Trophoblast cell (in vitro differentiated cells and primary cell): Measurements from ENCODE around the gene CYP27B1.

Experiments
- DNase-seq, 2 donors: peaks; one replicate each; pipeline ENCODE4 v3.0.0-alpha.2; 2016
- H2AFZ ChIP-seq: 2 replicates; pipeline ENCODE4 v1.6.1; 2013; ENCODE audit warnings: low read length, moderate library complexity, mild to moderate bottlenecking; ENCODE audit not compliant: insufficient read depth, poor library complexity
- H2AK5ac ChIP-seq: 2 replicates; pipeline ENCODE4 v1.6.1; 2013; ENCODE audit warnings: mild to moderate bottlenecking, low read length
- H2BK120ac ChIP-seq: 2 replicates; pipeline ENCODE4 v1.6.1; 2013; ENCODE audit warnings: low read length, mild to moderate bottlenecking, moderate library complexity; ENCODE audit not compliant: insufficient read depth, poor library complexity
- H2BK12ac ChIP-seq: 2 replicates; pipeline ENCODE4 v1.6.1; 2013; ENCODE audit warnings: mild to moderate bottlenecking, low read length, moderate library complexity
- H2BK5ac ChIP-seq: 2 replicates; pipeline ENCODE4 v1.6.1; 2013; ENCODE audit warnings: low read length, low read depth, moderate library complexity, mild to moderate bottlenecking; ENCODE audit not compliant: poor library complexity
- H3K14ac ChIP-seq: 2 replicates; pipeline ENCODE4 v1.6.1; 2013; ENCODE audit warnings: mild to moderate bottlenecking, low read length
- H3K18ac ChIP-seq: 2 replicates; pipeline ENCODE4 v1.6.1; 2013; ENCODE audit warnings: mild to moderate bottlenecking, low read length
- H3K23ac ChIP-seq: 2 replicates; pipeline ENCODE4 v1.6.1; 2013; ENCODE audit warnings: low read length
- H3K27ac ChIP-seq: 2 replicates; pipeline ENCODE4 v1.5.1; 2013; ENCODE audit warnings: low read depth, mild to moderate bottlenecking, inconsistent platforms, low read length, moderate library complexity
- H3K27me3 ChIP-seq: 2 replicates; pipeline ENCODE4 v1.6.1; 2013; ENCODE audit warnings: inconsistent platforms, mild to moderate bottlenecking, low read length, moderate library complexity; ENCODE audit not compliant: insufficient read depth
- H3K36me3 ChIP-seq, 2 experiments: 1 replicate in 1 of 2; 2 replicates in 1 of 2; pipeline ENCODE4 v1.6.1; 2013; ENCODE audit warnings: low read length in 2 of 2, mild to moderate bottlenecking in 2 of 2, moderate library complexity in 1 of 2; ENCODE audit not compliant: insufficient read depth in 2 of 2, control insufficient read depth in 1 of 2
- H3K4ac ChIP-seq: 2 replicates; pipeline ENCODE4 v1.6.1; 2013; ENCODE audit warnings: low read depth, mild to moderate bottlenecking, low read length, moderate library complexity
- H3K4me1 ChIP-seq, 2 experiments: 1 replicate in 1 of 2; 2 replicates in 1 of 2; pipeline ENCODE4 v1.6.1; 2013; ENCODE audit warnings: low read length in 2 of 2, mild to moderate bottlenecking in 2 of 2, moderate library complexity in 1 of 2; ENCODE audit not compliant: insufficient read depth in 2 of 2, control insufficient read depth in 1 of 2
- H3K4me2 ChIP-seq: 2 replicates; pipeline ENCODE4 v1.6.1; 2013; ENCODE audit warnings: inconsistent platforms, mild to moderate bottlenecking, low read length, moderate library complexity
- H3K4me3 ChIP-seq: 2 replicates; pipeline ENCODE4 v1.5.1; 2013; ENCODE audit warnings: mild to moderate bottlenecking, low read depth, low read length, inconsistent platforms
- H3K79me1 ChIP-seq: one replicate; pipeline ENCODE4 v1.6.1; 2013; ENCODE audit warnings: low read length
- H3K79me2 ChIP-seq: 2 replicates; pipeline ENCODE4 v1.6.1; 2013; ENCODE audit warnings: low read length, mild to moderate bottlenecking; ENCODE audit not compliant: control insufficient read depth, insufficient read depth, poor library complexity
- H3K9ac ChIP-seq: 2 replicates; pipeline ENCODE4 v1.6.1; 2013; ENCODE audit warnings: mild to moderate bottlenecking, low read length
- H3K9me3 ChIP-seq: 2 replicates; pipeline ENCODE4 v1.6.1; 2013; ENCODE audit warnings: low read depth, mild to moderate bottlenecking, control low read depth, inconsistent platforms, low read length; ENCODE audit not compliant: insufficient read depth
- H4K12ac ChIP-seq: 2 replicates; pipeline ENCODE4 v1.6.1; 2013; ENCODE audit warnings: low read depth, mild to moderate bottlenecking, low read length, moderate library complexity
- H4K8ac ChIP-seq: 2 replicates; pipeline ENCODE4 v1.6.1; 2013; ENCODE audit warnings: low read depth, mild to moderate bottlenecking, low read length, moderate library complexity
- H4K91ac ChIP-seq: one replicate; pipeline ENCODE4 v1.6.1; 2013; ENCODE audit warnings: low read depth, mild to moderate bottlenecking, low read length, moderate library complexity
- WGBS: extraction: QIAGEN DNeasy Blood & Tissue Kit; methylation state at CpG from one replicate; pipeline ENCODE4 v1.1.7; 2013; ENCODE audit warnings: missing lambda C conversion rate; ENCODE audit not compliant: insufficient read length, insufficient coverage; ENCODE audit errors: extremely low coverage; 5-methylcytosine and 5-hydroxymethylcytosine counted together

The CYP27B1 gene

DNA sequence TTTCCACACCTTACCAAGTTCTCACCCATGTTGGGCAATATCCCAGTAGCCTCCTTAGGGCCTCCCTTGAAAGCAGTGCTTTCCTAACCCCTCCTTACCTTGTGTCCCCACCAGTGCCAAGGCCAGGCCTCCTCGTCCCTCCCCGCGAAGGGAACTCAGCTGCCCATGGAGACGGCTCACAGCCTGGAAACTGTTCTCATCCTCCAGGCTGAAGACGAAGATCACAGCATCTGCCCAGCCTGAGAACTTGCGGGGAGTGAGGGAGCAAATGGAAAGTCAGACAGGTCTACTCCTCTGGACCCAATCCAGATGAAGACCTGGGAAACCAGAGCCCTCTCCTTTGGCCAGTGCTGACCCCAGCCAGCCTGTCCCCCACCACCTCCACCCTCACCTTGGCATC, 33.0 kb downstream of the CYP27B1 start:
- no peak overlapping the region for H3K9ac ChIP-seq
- no peaks in the 10 kb centered on the region for H3K36me3 ChIP-seq
- H4K12ac ChIP-seq, result no peak overlapping the region
- no peak overlapping the region for H3K4me2 ChIP-seq
- H2AFZ ChIP-seq, result no peak overlapping the region
- no peak overlapping the region for H2BK12ac ChIP-seq
- H3K4me1 ChIP-seq, result peaks cover 0 to 7% of the 10 kb centered on the region in 2 experiments
- no peak overlapping the region for H2AK5ac ChIP-seq
- H3K9me3 ChIP-seq, result peaks cover 6% of the 10 kb centered on the region
- H4K91ac ChIP-seq, result no peak overlapping the region
- no peak overlapping the region for H3K14ac ChIP-seq
- DNase-seq, result no peak
- H3K4ac ChIP-seq, result no peak overlapping the region
- H3K79me1 ChIP-seq, result no peaks in the 10 kb centered on the region
- H4K8ac ChIP-seq, result no peak overlapping the region
- H2BK5ac ChIP-seq, result no peak overlapping the region
- H3K27me3 ChIP-seq, result peaks cover 56% of the 10 kb centered on the region
- H3K4me3 ChIP-seq, result no peak overlapping the region
- no peak overlapping the region for H3K27ac ChIP-seq
- no peak overlapping the region for H2BK120ac ChIP-seq
- no CpG with 5 or more reads among the region's 6 CpGs for WGBS
- H3K79me2 ChIP-seq, result no peaks in the 10 kb centered on the region
- no peak overlapping the region for H3K18ac ChIP-seq
- no peak overlapping the region for H3K23ac ChIP-seq

DNA sequence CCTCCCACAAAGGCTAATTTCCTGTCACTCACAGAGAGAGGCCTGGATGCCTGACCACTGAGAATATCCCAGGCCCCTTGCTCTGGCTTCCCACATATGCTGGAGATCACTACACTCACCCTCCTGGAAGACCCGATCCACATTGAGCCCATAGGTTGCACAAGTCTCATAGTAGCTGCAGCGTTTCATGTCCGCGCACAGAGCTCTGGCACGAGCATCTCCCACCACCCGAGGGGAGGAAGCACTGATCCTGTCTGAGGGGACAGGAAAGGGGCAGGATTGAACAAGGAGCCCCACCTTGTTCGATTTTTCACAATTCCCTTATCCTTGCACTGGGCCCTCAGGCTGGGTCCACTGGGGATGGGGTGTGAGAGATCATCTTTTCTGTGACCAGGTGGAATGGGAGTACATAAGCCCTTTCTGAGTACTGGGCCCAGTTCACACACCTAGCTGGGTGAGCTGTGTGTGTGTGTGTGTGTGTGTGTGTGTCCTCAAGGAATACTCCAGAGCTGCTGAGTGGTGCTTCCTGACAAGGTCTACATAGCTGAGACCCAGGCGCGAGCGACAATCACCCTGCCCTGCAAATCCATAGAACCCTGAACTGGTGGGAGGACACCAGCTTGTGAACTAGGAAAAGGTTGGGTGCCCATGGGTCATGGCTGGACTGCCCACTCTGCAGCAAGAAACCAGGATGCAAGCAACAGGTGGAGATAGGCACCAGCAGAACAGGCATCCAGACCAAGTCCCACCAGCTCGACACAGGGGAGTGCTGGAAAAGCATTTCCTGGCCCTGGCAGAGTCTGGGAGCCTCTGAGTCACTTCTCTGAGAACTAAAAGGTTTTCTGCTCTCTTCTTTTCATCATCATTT, 33.9 kb downstream of the CYP27B1 start:
- peaks cover 0 to 6% of the 10 kb centered on the region in 2 experiments for H3K4me1 ChIP-seq
- H3K27me3 ChIP-seq, result peaks cover 48% of the 10 kb centered on the region
- H2AK5ac ChIP-seq, result no peak overlapping the region
- no peak overlapping the region for H3K18ac ChIP-seq
- H2AFZ ChIP-seq, result no peak overlapping the region
- no CpG with 5 or more reads among the region's 11 CpGs for WGBS
- H3K4me3 ChIP-seq, result no peak overlapping the region
- H3K9ac ChIP-seq, result no peak overlapping the region
- H3K79me1 ChIP-seq, result no peaks in the 10 kb centered on the region
- no peak overlapping the region for H3K27ac ChIP-seq
- DNase-seq, result no peak
- no peak overlapping the region for H2BK5ac ChIP-seq
- no peaks in the 10 kb centered on the region for H3K36me3 ChIP-seq
- H4K91ac ChIP-seq, result no peak overlapping the region
- H4K12ac ChIP-seq, result no peak overlapping the region
- no peak overlapping the region for H3K23ac ChIP-seq
- H4K8ac ChIP-seq, result no peak overlapping the region
- peaks cover 7% of the 10 kb centered on the region for H3K9me3 ChIP-seq
- no peak overlapping the region for H2BK12ac ChIP-seq
- H3K4me2 ChIP-seq, result no peak overlapping the region
- no peak overlapping the region for H2BK120ac ChIP-seq
- no peaks in the 10 kb centered on the region for H3K79me2 ChIP-seq
- H3K14ac ChIP-seq, result no peak overlapping the region
- no peak overlapping the region for H3K4ac ChIP-seq

DNA sequence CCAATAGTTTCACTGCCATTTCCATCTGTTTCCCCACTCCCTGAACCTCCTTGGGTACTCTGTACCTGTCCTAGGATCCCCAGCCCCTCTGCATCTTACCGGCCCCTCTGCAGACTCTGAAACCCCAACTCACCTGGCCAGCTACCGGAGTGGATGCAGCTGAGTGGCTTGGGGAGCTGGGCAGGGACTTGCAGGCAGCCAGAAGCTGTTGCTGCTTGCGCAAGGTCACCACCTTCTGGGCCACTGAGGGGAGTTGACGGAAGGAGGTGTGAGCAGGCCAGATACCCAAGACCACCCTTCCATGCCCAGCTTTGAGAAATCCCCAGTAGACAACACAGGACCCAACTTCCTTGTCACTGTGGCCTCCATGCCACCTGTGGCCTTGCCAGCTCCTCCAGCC, 34.6 kb downstream of the CYP27B1 start:
- no peak overlapping the region for H3K27ac ChIP-seq
- H2BK5ac ChIP-seq, result no peak overlapping the region
- H3K4me3 ChIP-seq, result no peak overlapping the region
- peaks cover 12% of the 10 kb centered on the region for H3K9me3 ChIP-seq
- H3K4ac ChIP-seq, result no peak overlapping the region
- H4K12ac ChIP-seq, result no peak overlapping the region
- H3K27me3 ChIP-seq, result peaks cover 48% of the 10 kb centered on the region
- no peak overlapping the region for H2AK5ac ChIP-seq
- H2BK12ac ChIP-seq, result no peak overlapping the region
- H3K4me2 ChIP-seq, result no peak overlapping the region
- H3K79me1 ChIP-seq, result no peaks in the 10 kb centered on the region
- H3K18ac ChIP-seq, result no peak overlapping the region
- DNase-seq, result no peak
- no peak overlapping the region for H3K14ac ChIP-seq
- no peaks in the 10 kb centered on the region for H3K4me1 ChIP-seq
- no peaks in the 10 kb centered on the region for H3K79me2 ChIP-seq
- H4K91ac ChIP-seq, result no peak overlapping the region
- no peak overlapping the region for H2BK120ac ChIP-seq
- H3K9ac ChIP-seq, result no peak overlapping the region
- H2AFZ ChIP-seq, result no peak overlapping the region
- H4K8ac ChIP-seq, result no peak overlapping the region
- WGBS, result no CpG with 5 or more reads among the region's 4 CpGs
- no peaks in the 10 kb centered on the region for H3K36me3 ChIP-seq
- no peak overlapping the region for H3K23ac ChIP-seq

DNA sequence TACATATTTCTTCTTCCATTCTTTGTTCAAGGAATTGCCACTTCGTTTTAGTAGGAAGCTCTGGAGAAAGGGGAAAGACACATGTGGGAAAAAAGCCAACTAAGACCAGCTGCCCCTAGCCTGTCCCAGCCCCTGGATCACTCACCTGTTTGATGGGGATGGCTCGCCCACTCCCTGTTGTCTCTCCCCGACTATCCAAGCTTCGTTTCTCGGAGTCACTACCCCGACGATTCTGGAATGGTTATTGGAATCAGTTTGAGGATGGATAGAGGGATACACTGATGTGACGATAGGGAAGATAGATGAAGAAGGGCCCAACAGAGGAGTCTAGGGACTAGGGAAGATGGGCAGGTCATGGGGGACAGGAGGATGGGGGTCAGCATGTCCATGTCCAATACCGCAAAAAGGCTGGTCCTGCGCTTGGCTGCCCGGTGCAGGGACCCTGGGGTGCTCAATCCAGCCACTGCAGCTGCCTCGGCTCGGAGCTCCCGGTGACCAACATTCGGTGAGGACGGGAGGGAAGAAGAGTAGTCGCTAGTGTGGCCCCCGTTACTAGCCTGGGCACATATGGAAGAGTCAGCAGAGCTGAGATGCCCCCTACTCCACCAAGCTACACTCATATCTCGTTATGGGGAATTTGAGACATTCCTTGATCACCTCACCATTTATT, 35.3 kb downstream of the CYP27B1 start:
- Histone ChIP-seq H3K4me1 (peaks cover 1 to 4% of the 10 kb centered on the region in 2 experiments), H3K79me2 (no peaks in the 10 kb centered on the region), H2BK120ac (no peak overlapping the region), H3K23ac (no peak overlapping the region), H3K4ac (no peak overlapping the region), H3K18ac (no peak overlapping the region), H3K27me3 (peaks cover 48% of the 10 kb centered on the region), H2BK5ac (no peak overlapping the region), H4K8ac (no peak overlapping the region), H4K91ac (no peak overlapping the region), H3K4me3 (no peak overlapping the region), H2AFZ (no peak overlapping the region), H3K14ac (no peak overlapping the region), H4K12ac (no peak overlapping the region), H3K79me1 (no peaks in the 10 kb centered on the region), H3K9me3 (peaks cover 17% of the 10 kb centered on the region), H2AK5ac (no peak overlapping the region), H3K9ac (no peak overlapping the region), H3K27ac (no peak overlapping the region), H2BK12ac (no peak overlapping the region), H3K36me3 (no peaks in the 10 kb centered on the region), H3K4me2 (no peak overlapping the region)
- no CpG with 5 or more reads among the region's 19 CpGs for WGBS
- no peak for DNase-seq
